PC-3 (cell line): ENCODE data around the gene POM121C.
"Not testable (repeated sequence)": the region's sequence is repeated elsewhere in the genome, so short reads cannot be mapped to it uniquely, and the experiment has no call there.

ENCODE experiments used
- EZH2 ChIP-seq: fragments of 300-600 bp; sonication (generic); IDR thresholded peaks from one replicate; pipeline ENCODE4 v1.6.1; 2017; ENCODE audit warnings: antibody characterized with exemption, mild to moderate bottlenecking, low read length; ENCODE audit not compliant: unreplicated experiment
- TF ChIP-seq, protein P1 (sequence below): fragments of 300-600 bp; sonication (generic); conservative IDR thresholded peaks from 2 replicates; pipeline ENCODE4 v1.5.1; 2017; ENCODE audit warnings: antibody characterized with exemption, low read depth, mild to moderate bottlenecking, low read length

DNA sequence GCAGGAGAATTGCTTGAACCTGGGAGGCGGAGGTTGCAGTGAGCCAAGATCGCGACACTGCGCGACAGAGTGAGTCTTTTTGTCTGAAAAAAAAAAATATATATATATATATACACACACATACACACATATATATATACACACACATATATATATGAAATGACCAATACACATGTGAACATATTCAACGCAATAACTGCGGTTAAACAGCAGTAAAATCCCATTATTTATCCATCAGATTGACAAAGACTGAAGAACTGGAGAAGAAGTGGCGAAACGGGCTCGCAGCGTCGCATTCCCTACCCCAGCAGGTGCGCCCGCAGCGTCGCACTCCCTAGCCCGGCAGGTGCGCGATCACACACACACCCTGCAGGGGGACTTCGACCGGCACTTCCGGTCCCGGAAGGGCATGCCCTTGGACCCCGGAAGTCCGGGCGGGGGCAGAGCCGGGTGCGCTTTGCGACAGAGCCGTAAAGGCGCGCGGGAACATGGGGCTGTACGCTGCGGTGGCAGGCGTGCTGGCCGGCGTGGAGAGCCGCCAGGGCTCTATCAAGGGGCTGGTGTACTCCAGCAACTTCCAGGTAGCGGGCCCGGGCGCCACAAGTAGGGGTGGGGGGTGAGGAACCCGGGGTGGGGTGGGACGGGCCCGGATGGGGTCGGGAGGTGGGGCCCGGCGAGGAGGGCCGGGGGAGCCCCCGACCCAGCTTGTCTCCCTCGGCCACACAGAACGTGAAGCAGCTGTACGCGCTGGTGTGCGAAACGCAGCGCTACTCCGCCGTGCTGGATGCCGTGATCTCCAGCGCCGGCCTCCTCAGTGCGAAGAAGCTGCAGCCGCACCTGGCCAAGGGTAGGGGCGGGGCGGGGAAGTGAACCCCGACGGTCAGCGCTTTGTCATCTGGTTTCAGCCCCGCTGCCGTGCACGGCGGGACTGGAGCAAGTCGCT, 75.9 kb downstream of the POM121C start:
- TF ChIP-seq, protein P1, sequence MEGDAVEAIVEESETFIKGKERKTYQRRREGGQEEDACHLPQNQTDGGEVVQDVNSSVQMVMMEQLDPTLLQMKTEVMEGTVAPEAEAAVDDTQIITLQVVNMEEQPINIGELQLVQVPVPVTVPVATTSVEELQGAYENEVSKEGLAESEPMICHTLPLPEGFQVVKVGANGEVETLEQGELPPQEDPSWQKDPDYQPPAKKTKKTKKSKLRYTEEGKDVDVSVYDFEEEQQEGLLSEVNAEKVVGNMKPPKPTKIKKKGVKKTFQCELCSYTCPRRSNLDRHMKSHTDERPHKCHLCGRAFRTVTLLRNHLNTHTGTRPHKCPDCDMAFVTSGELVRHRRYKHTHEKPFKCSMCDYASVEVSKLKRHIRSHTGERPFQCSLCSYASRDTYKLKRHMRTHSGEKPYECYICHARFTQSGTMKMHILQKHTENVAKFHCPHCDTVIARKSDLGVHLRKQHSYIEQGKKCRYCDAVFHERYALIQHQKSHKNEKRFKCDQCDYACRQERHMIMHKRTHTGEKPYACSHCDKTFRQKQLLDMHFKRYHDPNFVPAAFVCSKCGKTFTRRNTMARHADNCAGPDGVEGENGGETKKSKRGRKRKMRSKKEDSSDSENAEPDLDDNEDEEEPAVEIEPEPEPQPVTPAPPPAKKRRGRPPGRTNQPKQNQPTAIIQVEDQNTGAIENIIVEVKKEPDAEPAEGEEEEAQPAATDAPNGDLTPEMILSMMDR = not testable (repeated sequence)
- not testable (repeated sequence) for TF ChIP-seq EZH2
